DND-41 (cell line): ENCODE results near the gene ERGIC1.

ENCODE experiments used
- EZH2 ChIP-seq: IDR thresholded peaks from 3 replicates; pipeline ENCODE4 v1.6.1; 2012; ENCODE audit warnings: borderline replicate concordance, low read depth, mild to moderate bottlenecking, moderate library complexity, low read length, inconsistent platforms; ENCODE audit not compliant: severe bottlenecking
- TF ChIP-seq, protein P1 (sequence below): IDR thresholded peaks from 2 replicates; pipeline ENCODE4 v1.5.1; 2012; ENCODE audit warnings: borderline replicate concordance, low read length, moderate library complexity, mild to moderate bottlenecking; ENCODE audit not compliant: poor library complexity, severe bottlenecking; ENCODE audit errors: extremely low read depth

DNA sequence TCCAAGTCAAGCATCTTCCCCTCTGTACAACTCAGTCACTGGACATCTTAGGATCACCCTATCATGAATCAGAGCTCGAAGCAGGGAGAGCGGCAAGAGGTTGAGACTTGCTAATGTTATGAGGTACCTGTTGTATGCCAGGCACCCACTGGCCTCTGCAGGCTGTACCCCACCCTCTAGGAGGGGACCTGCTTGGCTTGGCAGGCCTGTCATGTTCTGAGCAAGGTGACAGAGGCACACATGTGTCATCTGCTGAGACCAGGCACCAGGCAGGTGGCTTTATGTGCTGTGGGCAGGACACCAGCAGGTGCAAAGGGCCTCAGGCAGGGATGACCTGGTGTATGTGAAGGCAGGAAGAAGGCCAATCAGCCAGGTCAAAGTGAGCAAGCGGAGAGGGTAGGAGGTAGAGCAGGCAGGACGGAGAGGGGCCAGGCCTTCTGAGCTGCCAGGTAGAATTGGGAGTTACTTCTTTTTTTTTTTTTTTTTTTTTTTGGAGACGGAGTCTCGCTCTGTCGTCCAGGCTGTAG lies 64.9 kb downstream of the ERGIC1 start:
- TF ChIP-seq, protein P1, sequence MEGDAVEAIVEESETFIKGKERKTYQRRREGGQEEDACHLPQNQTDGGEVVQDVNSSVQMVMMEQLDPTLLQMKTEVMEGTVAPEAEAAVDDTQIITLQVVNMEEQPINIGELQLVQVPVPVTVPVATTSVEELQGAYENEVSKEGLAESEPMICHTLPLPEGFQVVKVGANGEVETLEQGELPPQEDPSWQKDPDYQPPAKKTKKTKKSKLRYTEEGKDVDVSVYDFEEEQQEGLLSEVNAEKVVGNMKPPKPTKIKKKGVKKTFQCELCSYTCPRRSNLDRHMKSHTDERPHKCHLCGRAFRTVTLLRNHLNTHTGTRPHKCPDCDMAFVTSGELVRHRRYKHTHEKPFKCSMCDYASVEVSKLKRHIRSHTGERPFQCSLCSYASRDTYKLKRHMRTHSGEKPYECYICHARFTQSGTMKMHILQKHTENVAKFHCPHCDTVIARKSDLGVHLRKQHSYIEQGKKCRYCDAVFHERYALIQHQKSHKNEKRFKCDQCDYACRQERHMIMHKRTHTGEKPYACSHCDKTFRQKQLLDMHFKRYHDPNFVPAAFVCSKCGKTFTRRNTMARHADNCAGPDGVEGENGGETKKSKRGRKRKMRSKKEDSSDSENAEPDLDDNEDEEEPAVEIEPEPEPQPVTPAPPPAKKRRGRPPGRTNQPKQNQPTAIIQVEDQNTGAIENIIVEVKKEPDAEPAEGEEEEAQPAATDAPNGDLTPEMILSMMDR: no peak
- TF ChIP-seq EZH2: no peak
